Adrenal gland (tissue), 12 donors: ENCODE results near the gene ATG2B. TPM values are rescaled to one million over a fixed set of nuclear protein-coding genes. Genes with fewer than 3 reads are reported as not detected.

ENCODE experiments used
- DNase-seq, 7 donors: peaks; one replicate each; pipeline ENCODE4 v3.0.0-alpha.2; 2019 to 2020
- H3K27ac ChIP-seq, 5 donors: fragments of 200-600 bp; sonication (generic) in 4 of 5; 1 replicate in 3 of 5; 2 replicates in 2 of 5; pipeline versions ENCODE4 v1.5.1 to v1.8.0; 2016 to 2020; ENCODE audit warnings: mild to moderate bottlenecking in 1 of 5
- H3K27me3 ChIP-seq: fragments of 200-600 bp; 2 replicates; pipeline ENCODE4 v1.8.0; 2021
- H3K36me3 ChIP-seq, 2 donors: fragments of 200-600 bp; replicated peaks in 1 of 2; 1 replicate in 1 of 2; 2 replicates in 1 of 2; pipeline versions ENCODE4 v1.5.1 to v1.8.0; 2018 to 2022
- H3K4me1 ChIP-seq, 2 donors: fragments of 200-600 bp; replicated peaks in 1 of 2; 1 replicate in 1 of 2; 2 replicates in 1 of 2; pipeline versions ENCODE4 v1.5.1 to v1.8.0; 2018 to 2021
- H3K4me3 ChIP-seq, 4 donors: fragments of 200-600 bp; sonication (generic) in 3 of 4; one replicate each; pipeline ENCODE4 v1.5.1; 2016 to 2018
- H3K9me3 ChIP-seq, 3 donors: fragments of 200-600 bp; sonication (generic) in 1 of 3; replicated peaks in 1 of 3; 1 replicate in 2 of 3; 2 replicates in 1 of 3; pipeline versions ENCODE4 v1.5.1 to v1.8.0; 2016 to 2021
- POLR2A ChIP-seq, 2 donors: fragments of 450-650 bp; IDR thresholded peaks; one replicate each; pipeline ENCODE4 v1.6.1; 2017; ENCODE audit warnings: antibody characterized with exemption in 2 of 2, mild to moderate bottlenecking in 2 of 2, moderate library complexity in 1 of 2
- WGBS, 4 donors: extraction: QIAGEN DNeasy Blood & Tissue Kit in 2 of 4; methylation state at CpG; one replicate each; pipeline versions ENCODE4 v1.1.5 to v1.1.7; 2013 to 2017; 5-methylcytosine and 5-hydroxymethylcytosine counted together
- intact Hi-C, 2 donors: fragments of 100-400 bp; cut with DNase I; formaldehyde crosslinking; loops; one replicate each; pipeline versions ENCODE4 v1.14.1 to v1.15.0; 2022 to 2023
- polyA plus RNA-seq, 3 donors: library from polyadenylated mRNA; stranded (reverse); fragments of 200-250 nt in 2 of 3; fragments of 350-450 nt in 1 of 3; fragmentation: Illumina TruSeq in 1 of 3; extraction: RNeasy Lipid Tissue Mini Kit (QIAGEN cat#74804) in 1 of 3; gene quantifications; one replicate each; pipeline ENCODE4 v1.2.3, GENCODE V29; 2013 to 2014
- total RNA-seq, 9 donors: library from RNA; depleted of rRNA in 4 of 9; stranded (reverse); fragments of >200 nt in 4 of 9; fragments of 120-200 nt in 1 of 9; fragmentation: NEBNext Ultra II Directional in 1 of 9; extraction: Animal tissue kit (Norgen Biotek cat#: 25700) in 1 of 9; gene quantifications; one replicate each; pipeline versions ENCODE4 v1.1.0 to v1.2.4, GENCODE V29; 2013 to 2023
- TF ChIP-seq, protein P1 (sequence below), 6 experiments: fragments of 450-650 bp in 4 of 6; fragments of 200-600 bp in 2 of 6; sonication (generic) in 1 of 6; IDR thresholded peaks; 1 replicate in 5 of 6; 2 replicates in 1 of 6; pipeline versions ENCODE4 v1.5.1 to v1.8.0; 2016 to 2021; ENCODE audit warnings: antibody characterized with exemption in 6 of 6, mild to moderate bottlenecking in 2 of 6, moderate library complexity in 1 of 6
- donor health status: healthy with polysubstance abuse.
- donor health status: Bipolar disorder and iron deficiency.
- donor health status: DM: yes; HTN: yes; CAD: no.
- donor health status: DM: no; HTN: no; CAD: no.
- donor health status: DM: no; HTN: no; CAD: no.
- donor health status: DM: yes; HTN: yes; CAD: no.

Gene ATG2B
- total and polyA plus RNA-seq, 12 donors = 8.3 to 34.8 (median 18.5) TPM

DNA sequence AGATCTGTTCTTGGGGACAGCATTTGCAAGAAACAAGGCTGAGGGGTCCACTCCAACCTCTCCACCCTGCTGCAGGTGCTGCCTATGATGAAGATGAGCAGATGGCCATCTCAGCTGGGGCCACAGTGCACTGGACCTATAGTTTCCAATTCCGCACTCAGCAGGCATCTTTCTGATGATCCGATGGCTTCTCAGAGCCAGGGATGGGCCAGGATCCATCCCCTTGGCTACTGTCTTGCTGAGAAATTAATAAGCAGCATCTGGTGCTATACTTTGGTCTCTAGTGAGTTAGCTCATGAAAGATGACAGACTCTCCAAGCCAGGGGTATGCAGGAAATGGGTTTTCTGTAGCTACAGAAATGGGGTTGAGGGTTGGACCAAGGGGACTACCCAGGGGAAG, 125.5 kb downstream of the ATG2B start:
- TF ChIP-seq, protein P1, sequence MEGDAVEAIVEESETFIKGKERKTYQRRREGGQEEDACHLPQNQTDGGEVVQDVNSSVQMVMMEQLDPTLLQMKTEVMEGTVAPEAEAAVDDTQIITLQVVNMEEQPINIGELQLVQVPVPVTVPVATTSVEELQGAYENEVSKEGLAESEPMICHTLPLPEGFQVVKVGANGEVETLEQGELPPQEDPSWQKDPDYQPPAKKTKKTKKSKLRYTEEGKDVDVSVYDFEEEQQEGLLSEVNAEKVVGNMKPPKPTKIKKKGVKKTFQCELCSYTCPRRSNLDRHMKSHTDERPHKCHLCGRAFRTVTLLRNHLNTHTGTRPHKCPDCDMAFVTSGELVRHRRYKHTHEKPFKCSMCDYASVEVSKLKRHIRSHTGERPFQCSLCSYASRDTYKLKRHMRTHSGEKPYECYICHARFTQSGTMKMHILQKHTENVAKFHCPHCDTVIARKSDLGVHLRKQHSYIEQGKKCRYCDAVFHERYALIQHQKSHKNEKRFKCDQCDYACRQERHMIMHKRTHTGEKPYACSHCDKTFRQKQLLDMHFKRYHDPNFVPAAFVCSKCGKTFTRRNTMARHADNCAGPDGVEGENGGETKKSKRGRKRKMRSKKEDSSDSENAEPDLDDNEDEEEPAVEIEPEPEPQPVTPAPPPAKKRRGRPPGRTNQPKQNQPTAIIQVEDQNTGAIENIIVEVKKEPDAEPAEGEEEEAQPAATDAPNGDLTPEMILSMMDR (IDR thresholded peaks at IDR 0.05) = no peak
- no peak for TF ChIP-seq POLR2A (IDR thresholded peaks at IDR 0.05)
- H3K27ac ChIP-seq = no peak overlapping the region
- H3K27me3 ChIP-seq = no peaks in the 10 kb centered on the region
- intact Hi-C loops = no loop called here
- 67 to 92% (median 75%) methylated on average over 2 of the region's 2 CpGs for WGBS, 4 donors
- no peaks in the 10 kb centered on the region for H3K9me3 ChIP-seq
- no peak for DNase-seq
- H3K36me3 ChIP-seq = no peaks in the 10 kb centered on the region
- no peaks in the 10 kb centered on the region for H3K4me1 ChIP-seq
- H3K4me3 ChIP-seq = no peak overlapping the region

DNA sequence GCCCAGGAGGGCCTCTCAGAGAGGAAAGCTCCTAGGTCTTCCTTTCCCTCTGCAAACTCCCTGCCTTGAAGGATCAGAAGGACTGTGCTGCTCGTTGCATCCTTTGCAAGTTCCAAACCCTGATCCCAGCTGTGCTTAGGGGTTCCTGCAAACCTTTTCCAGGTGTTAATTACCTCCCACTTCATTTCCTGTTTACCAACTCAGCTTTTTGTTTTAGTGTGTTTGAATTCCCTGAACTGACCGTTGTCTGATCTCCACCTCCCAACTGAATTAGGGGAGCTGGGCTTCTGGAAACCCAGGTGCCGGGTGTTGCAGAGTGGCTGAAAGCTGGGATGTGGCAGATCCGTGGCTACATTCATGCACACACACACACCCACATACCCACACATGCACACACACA, 127.7 kb downstream of the ATG2B start:
- Histone ChIP-seq H3K36me3 (no peaks in the 10 kb centered on the region), H3K27ac (no peak overlapping the region), H3K4me3 (no peak overlapping the region), H3K27me3 (no peaks in the 10 kb centered on the region), H3K4me1 (no peaks in the 10 kb centered on the region), H3K9me3 (no peaks in the 10 kb centered on the region)
- WGBS, 4 donors = 74 to 76% (median 75%) methylated on average over 4 of the region's 4 CpGs
- intact Hi-C loops = no loop called here
- DNase-seq = no peak
- TF ChIP-seq, protein P1 (IDR thresholded peaks at IDR 0.05) = no peak
- TF ChIP-seq POLR2A (IDR thresholded peaks at IDR 0.05) = no peak

DNA sequence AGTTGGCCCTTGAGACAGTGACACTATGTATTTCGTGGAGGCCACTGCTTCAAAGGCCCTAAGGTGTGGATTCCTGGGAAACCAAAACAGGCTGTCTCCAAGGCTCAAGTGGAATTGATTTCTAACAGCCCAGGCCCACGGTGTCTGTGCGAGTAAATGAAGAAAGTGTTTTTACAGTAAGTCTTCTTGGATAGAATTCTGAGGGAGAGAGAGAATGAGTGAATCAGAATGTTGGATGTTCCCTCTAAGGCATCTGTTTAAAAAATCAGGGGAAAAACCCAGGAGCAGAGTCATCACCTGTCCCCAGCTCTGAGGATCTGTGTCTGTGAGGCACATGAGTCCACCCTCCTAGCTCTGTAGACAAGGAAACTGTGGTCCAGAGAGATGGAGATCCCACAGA, 129.5 kb downstream of the ATG2B start:
- TF ChIP-seq POLR2A (IDR thresholded peaks at IDR 0.05) = no peak
- TF ChIP-seq, protein P1 (IDR thresholded peaks at IDR 0.05) = no peak
- H3K4me1 ChIP-seq = no peaks in the 10 kb centered on the region
- no peaks in the 10 kb centered on the region for H3K27me3 ChIP-seq
- no peaks in the 10 kb centered on the region for H3K36me3 ChIP-seq
- intact Hi-C loops = no loop called here
- no peak overlapping the region for H3K27ac ChIP-seq
- H3K4me3 ChIP-seq = no peak overlapping the region
- H3K9me3 ChIP-seq = no peaks in the 10 kb centered on the region
- WGBS, 4 donors = 60 to 71% (median 66%) methylated on average over 3 of the region's 3 CpGs
- DNase-seq = no peak

DNA sequence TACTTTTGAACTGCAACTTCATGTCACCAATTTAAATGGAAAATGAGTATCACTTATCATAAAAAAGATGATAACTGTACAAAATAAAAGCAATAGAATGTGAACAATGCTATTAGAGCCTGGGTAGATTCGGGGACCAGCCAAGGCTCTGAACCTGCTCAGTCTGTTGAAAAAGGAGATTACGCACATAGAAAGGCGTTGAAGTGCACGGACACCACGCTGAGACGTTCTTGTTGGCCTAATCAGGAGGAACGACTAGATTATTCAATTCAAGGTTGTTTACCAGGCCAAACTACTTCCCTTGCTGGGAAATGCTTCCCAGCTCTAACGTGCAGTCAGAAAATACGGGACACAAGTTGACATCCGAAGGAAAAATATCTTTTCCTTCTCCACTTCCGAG, 130.6 kb downstream of the ATG2B start:
- TF ChIP-seq, protein P1 (IDR thresholded peaks at IDR 0.05) = no peak
- TF ChIP-seq POLR2A (IDR thresholded peaks at IDR 0.05) = no peak
- no peaks in the 10 kb centered on the region for H3K36me3 ChIP-seq
- H3K4me3 ChIP-seq = no peak overlapping the region
- no peaks in the 10 kb centered on the region for H3K9me3 ChIP-seq
- no peaks in the 10 kb centered on the region for H3K27me3 ChIP-seq
- no peaks in the 10 kb centered on the region for H3K4me1 ChIP-seq
- H3K27ac ChIP-seq = no peak overlapping the region
- 77 to 81% (median 78%) methylated on average over 11 of the region's 11 CpGs for WGBS, 4 donors
- intact Hi-C loops = no loop called here
- no peak for DNase-seq
